HepG2 (cell line): Measurements from ENCODE around the gene CXCL17. TPM values are rescaled to one million over a fixed set of nuclear protein-coding genes. Genes with fewer than 3 reads are reported as not detected.

Experiments
- ATF2 ChIP-seq: sonication (generic); formaldehyde crosslinking; IDR thresholded peaks from 2 replicates; pipeline ENCODE4 v1.4.0; 2020; ENCODE audit warnings: missing genetic modification reagents
- ATF5 ChIP-seq: sonication (generic); formaldehyde crosslinking; IDR thresholded peaks from 2 replicates; pipeline ENCODE4 v1.4.0; 2020; ENCODE audit warnings: mild to moderate bottlenecking, low read depth, missing genetic modification reagents
- CBX5 ChIP-seq: sonication (generic); formaldehyde crosslinking; IDR thresholded peaks from 2 replicates; pipeline ENCODE4 v1.4.0; 2020; ENCODE audit warnings: missing genetic modification reagents, borderline replicate concordance
- CENPBD1 ChIP-seq: sonication (generic); formaldehyde crosslinking; IDR thresholded peaks from 2 replicates; pipeline ENCODE4 v1.8.0; 2022; ENCODE audit warnings: missing genetic modification reagents, low read depth, mild to moderate bottlenecking, borderline replicate concordance
- FOXK2 ChIP-seq: fragments of 450-650 bp; IDR thresholded peaks from 2 replicates; pipeline ENCODE4 v1.6.1; 2016
- FOXP1 ChIP-seq, 2 experiments: fragments of 450-650 bp in 1 of 2; IDR thresholded peaks; 2 replicates each; pipeline ENCODE4 v1.6.1; 2017 to 2018; ENCODE audit warnings: antibody characterized with exemption in 1 of 2
- GMEB1 ChIP-seq: sonication (generic); formaldehyde crosslinking; IDR thresholded peaks from 2 replicates; pipeline ENCODE4 v1.5.1; 2020; ENCODE audit warnings: missing genetic modification reagents, mild to moderate bottlenecking, borderline replicate concordance
- HNRNPK ChIP-seq: fragments of 200-400 bp; formaldehyde crosslinking; IDR thresholded peaks from 2 replicates; pipeline ENCODE4 v1.6.1; 2018; ENCODE audit warnings: low read length, low read depth, moderate library complexity, mild to moderate bottlenecking; ENCODE audit not compliant: poor library complexity, severe bottlenecking
- IRF2 ChIP-seq: IDR thresholded peaks from 2 replicates; pipeline ENCODE4 v1.6.1; 2018; ENCODE audit warnings: missing genetic modification reagents, missing compliant biosample characterization
- NCOA2 ChIP-seq: sonication (generic); formaldehyde crosslinking; IDR thresholded peaks from 2 replicates; pipeline ENCODE4 v1.8.0; 2022; ENCODE audit warnings: inconsistent platforms
- PPARG ChIP-seq: conservative IDR thresholded peaks from 2 replicates; pipeline ENCODE4 v1.6.1; 2016; ENCODE audit warnings: missing biosample characterization, missing genetic modification reagents
- RORA ChIP-seq: sonication (generic); formaldehyde crosslinking; IDR thresholded peaks from 2 replicates; pipeline ENCODE4 v1.5.0; 2020; ENCODE audit warnings: mild to moderate bottlenecking, missing genetic modification reagents, moderate library complexity
- ZBTB2 ChIP-seq: sonication (generic); formaldehyde crosslinking; IDR thresholded peaks from 2 replicates; pipeline ENCODE4 v1.8.0; 2022; ENCODE audit warnings: low read depth, missing genetic modification reagents
- ZBTB49 ChIP-seq: sonication (generic); formaldehyde crosslinking; IDR thresholded peaks from 2 replicates; pipeline ENCODE4 v1.4.0; 2020; ENCODE audit warnings: missing genetic modification reagents, borderline replicate concordance
- ZFP36L1 ChIP-seq: sonication (generic); formaldehyde crosslinking; IDR thresholded peaks from 2 replicates; pipeline ENCODE4 v1.8.0; 2022; ENCODE audit warnings: mild to moderate bottlenecking, missing genetic modification reagents, moderate library complexity
- ZMAT3 ChIP-seq: sonication (generic); formaldehyde crosslinking; conservative IDR thresholded peaks from 2 replicates; pipeline ENCODE4 v1.7.0; 2021; ENCODE audit warnings: missing genetic modification reagents
- ZNF224 ChIP-seq: sonication (generic); formaldehyde crosslinking; IDR thresholded peaks from 2 replicates; pipeline ENCODE4 v1.5.0; 2020; ENCODE audit warnings: mild to moderate bottlenecking, missing genetic modification reagents
- ZNF432 ChIP-seq: sonication (generic); formaldehyde crosslinking; IDR thresholded peaks from 2 replicates; pipeline ENCODE4 v1.5.0; 2020; ENCODE audit warnings: missing genetic modification reagents, mild to moderate bottlenecking, borderline replicate concordance
- ZNF468 ChIP-seq: sonication (generic); formaldehyde crosslinking; IDR thresholded peaks from 2 replicates; pipeline ENCODE4 v1.8.0; 2022; ENCODE audit warnings: mild to moderate bottlenecking, moderate library complexity, missing genetic modification reagents
- ZNF672 ChIP-seq: sonication (generic); formaldehyde crosslinking; IDR thresholded peaks from 2 replicates; pipeline ENCODE4 v1.8.1; 2022; ENCODE audit warnings: missing genetic modification reagents
- polyA plus RNA-seq, 8 experiments: library from polyadenylated mRNA; depleted of rRNA in 3 of 8; stranded (reverse) in 7 of 8; unstranded in 1 of 8; fragments of >200 nt; fragmentation: Illumina TruSeq in 4 of 8; extraction: Trizol in 4 of 8; gene quantifications; 2 replicates each; pipeline versions ENCODE4 v1.2.1 to v1.2.3, GENCODE V29; 2011 to 2016; ENCODE audit warnings: low read depth in 4 of 8, missing spikeins in 1 of 8, mixed read lengths in 1 of 8; ENCODE audit not compliant: insufficient read depth in 1 of 8
- total RNA-seq, 5 experiments: library from RNA; depleted of rRNA; stranded (reverse); fragments of >200 nt; fragmentation: Illumina TruSeq; extraction: Trizol; gene quantifications; 2 replicates each; pipeline ENCODE4 v1.2.3, GENCODE V29; 2016; ENCODE audit warnings: low read depth in 1 of 5

Gene CXCL17
- total and polyA plus RNA-seq, 2 of the 13 experiments (the other 11 are each of a cell fraction or from before 2014, with no cell fraction given), result 0.12 TPM; not detected in 1

- no peak for TF ChIP-seq ZBTB2
- TF ChIP-seq FOXK2, result no peak
- peak; percentile 47; the same call in 1 of the 2 replicates for TF ChIP-seq CBX5
- TF ChIP-seq CENPBD1, result no peak
- TF ChIP-seq ATF2 (CRISPR knock-in tag), result peak; percentile 75
- TF ChIP-seq FOXP1 (IDR thresholded peaks at IDR 0.05), result no peak
- peak; percentile 71; the same call in 1 of the 2 replicates for TF ChIP-seq FOXP1 (CRISPR knock-in tag; IDR thresholded peaks at IDR 0.05)
- TF ChIP-seq ZBTB49 (CRISPR knock-in tag), result no peak
- no peak for TF ChIP-seq ZNF672 (CRISPR knock-in tag)
- no peak for TF ChIP-seq RORA (CRISPR knock-in tag)
- no peak for TF ChIP-seq HNRNPK
- TF ChIP-seq NCOA2 (CRISPR knock-in tag), result peak; percentile 91
- no peak for TF ChIP-seq ZNF224
- TF ChIP-seq ZMAT3 (CRISPR knock-in tag), result no peak
- no peak for TF ChIP-seq GMEB1 (CRISPR knock-in tag)
- peak; percentile 96 for TF ChIP-seq IRF2 (CRISPR knock-in tag)
- peak; percentile 69; the same call in 1 of the 2 replicates for TF ChIP-seq ZFP36L1 (CRISPR knock-in tag)
- TF ChIP-seq ZNF432, result no peak
- no peak for TF ChIP-seq ATF5 (CRISPR knock-in tag)
- TF ChIP-seq ZNF468, result no peak
- peak; percentile 97 for TF ChIP-seq PPARG (CRISPR knock-in tag)
These were observed 7.7 kb upstream of the CXCL17 start (continued) for GRCh38 chr19:42450314-42450934.
